Stimulated activated CD8-positive, alpha-beta memory T cell treated with anti-CD3 and anti-CD28 coated beads, Interleukin-12 subunit alpha, Interleukin-12 subunit beta, amount 100 ng/mL, for 24 hours (primary cell): ENCODE data around the gene RHBDD3.
"Not testable (repeated sequence)": the region's sequence is repeated elsewhere in the genome, so short reads cannot be mapped to it uniquely, and the experiment has no call there.

Experiments used
- DNase-seq: peaks from one replicate; pipeline ENCODE4 v3.0.0-alpha.2; 2020; ENCODE audit errors: extremely low read depth

The RHBDD3 gene

GRCh38 chr22:29247891-29248290, 19.9 kb downstream of the RHBDD3 start:
- DNase-seq: not testable (repeated sequence)

- no peak for DNase-seq
Observed at GRCh38 chr22:29245626-29246385, 22.0 kb downstream of the RHBDD3 start.

GRCh38 chr22:29244785-29245625, 22.8 kb downstream of the RHBDD3 start:
- DNase-seq: no peak

- no peak for DNase-seq
Observed at GRCh38 chr22:29243874-29244446, 23.8 kb downstream of the RHBDD3 start.

GRCh38 chr22:29240481-29240880, 27.3 kb downstream of the RHBDD3 start:
- not testable (repeated sequence) for DNase-seq

GRCh38 chr22:29233277-29233877, 34.4 kb downstream of the RHBDD3 start:
- no peak for DNase-seq

GRCh38 chr22:29231971-29232959, 35.5 kb downstream of the RHBDD3 start:
- DNase-seq: no peak

GRCh38 chr22:29230972-29231875, 36.6 kb downstream of the RHBDD3 start:
- DNase-seq: no peak

GRCh38 chr22:29226351-29226981, 41.3 kb downstream of the RHBDD3 start:
- no peak for DNase-seq

GRCh38 chr22:29225422-29226090, 42.2 kb downstream of the RHBDD3 start:
- no peak for DNase-seq

- no peak for DNase-seq
Observed at GRCh38 chr22:29224859-29225410, 42.8 kb downstream of the RHBDD3 start.

- DNase-seq: no peak
Observed at GRCh38 chr22:29224121-29224858, 43.5 kb downstream of the RHBDD3 start.

GRCh38 chr22:29219881-29220670, 47.7 kb downstream of the RHBDD3 start:
- no peak for DNase-seq

- not testable (repeated sequence) for DNase-seq
Observed at GRCh38 chr22:29219409-29219782, 48.4 kb downstream of the RHBDD3 start.

GRCh38 chr22:29218758-29219408, 48.9 kb downstream of the RHBDD3 start:
- no peak for DNase-seq
